ENCODE measurements around the gene CMTR1.

DNA sequence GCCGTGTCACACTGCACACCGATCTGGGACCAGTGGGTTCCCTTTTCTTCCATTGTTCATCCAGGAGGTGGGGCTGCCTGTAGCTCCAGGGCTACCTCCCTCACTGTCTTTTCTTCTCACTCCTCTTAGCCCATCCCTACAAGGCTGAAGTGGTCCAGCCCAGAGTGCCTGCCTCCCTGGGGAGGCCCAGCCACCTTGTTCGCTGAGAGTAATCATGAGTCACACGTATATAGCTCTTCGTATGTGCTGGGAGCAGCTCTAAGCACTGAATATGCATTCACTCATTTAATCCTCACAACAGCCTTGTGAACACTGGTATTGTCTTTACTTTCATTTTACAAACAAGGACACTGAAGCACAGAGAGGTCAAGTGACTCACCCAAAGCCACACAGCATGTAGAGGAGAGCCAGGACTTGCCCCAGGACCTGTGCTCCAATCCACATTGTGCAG lies 81.3 kb downstream of the CMTR1 start:
- TF ChIP-seq, protein P1, sequence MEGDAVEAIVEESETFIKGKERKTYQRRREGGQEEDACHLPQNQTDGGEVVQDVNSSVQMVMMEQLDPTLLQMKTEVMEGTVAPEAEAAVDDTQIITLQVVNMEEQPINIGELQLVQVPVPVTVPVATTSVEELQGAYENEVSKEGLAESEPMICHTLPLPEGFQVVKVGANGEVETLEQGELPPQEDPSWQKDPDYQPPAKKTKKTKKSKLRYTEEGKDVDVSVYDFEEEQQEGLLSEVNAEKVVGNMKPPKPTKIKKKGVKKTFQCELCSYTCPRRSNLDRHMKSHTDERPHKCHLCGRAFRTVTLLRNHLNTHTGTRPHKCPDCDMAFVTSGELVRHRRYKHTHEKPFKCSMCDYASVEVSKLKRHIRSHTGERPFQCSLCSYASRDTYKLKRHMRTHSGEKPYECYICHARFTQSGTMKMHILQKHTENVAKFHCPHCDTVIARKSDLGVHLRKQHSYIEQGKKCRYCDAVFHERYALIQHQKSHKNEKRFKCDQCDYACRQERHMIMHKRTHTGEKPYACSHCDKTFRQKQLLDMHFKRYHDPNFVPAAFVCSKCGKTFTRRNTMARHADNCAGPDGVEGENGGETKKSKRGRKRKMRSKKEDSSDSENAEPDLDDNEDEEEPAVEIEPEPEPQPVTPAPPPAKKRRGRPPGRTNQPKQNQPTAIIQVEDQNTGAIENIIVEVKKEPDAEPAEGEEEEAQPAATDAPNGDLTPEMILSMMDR (IDR thresholded peaks at IDR 0.05), result no peak
- no peak for TF ChIP-seq ZFX (IDR thresholded peaks at IDR 0.05; ENCODE audit: borderline replicate concordance)

Data from 22Rv1 (cell line).